ENCODE measurements around the gene IL17RE. TPM values are rescaled to one million over a fixed set of nuclear protein-coding genes. Genes with fewer than 3 reads are reported as not detected.

The IL17RE gene
- total and polyA plus RNA-seq, 2 of the 13 experiments (the other 11 are each of a cell fraction or from before 2014, with no cell fraction given), result 14.5 to 24.1 TPM

GRCh38 chr3:9916734-9917680 lies 14.4 kb downstream of the IL17RE start, which contains the start of gene IL17RC (continued):
- TF ChIP-seq KLF15 (CRISPR knock-in tag; IDR thresholded peaks at IDR 0.05; ENCODE audit: borderline replicate concordance) (no peak), SIX1 (CRISPR knock-in tag; IDR thresholded peaks at IDR 0.05; ENCODE audit: borderline replicate concordance) (no peak), SATB2 (CRISPR knock-in tag; IDR thresholded peaks at IDR 0.05) (no peak), TAF1 (CRISPR knock-in tag; IDR thresholded peaks at IDR 0.05) (peak; percentile 58; the same call in 1 of the 2 replicates), MYPOP (CRISPR knock-in tag; IDR thresholded peaks at IDR 0.05) (no peak), SALL1 (CRISPR knock-in tag; IDR thresholded peaks at IDR 0.05) (peak; percentile 75), ZUFSP (CRISPR knock-in tag; IDR thresholded peaks at IDR 0.05; ENCODE audit: borderline replicate concordance) (no peak), XRCC5 (optimal IDR thresholded peaks at IDR 0.05; ENCODE audit: low read length) (peak; percentile 73), ZNF430 (CRISPR knock-in tag; IDR thresholded peaks at IDR 0.05) (peak; percentile 63; the same call in 1 of the 2 replicates), USF2 (IDR thresholded peaks at IDR 0.05; ENCODE audit: low read depth, low read length) (no peak), USF2 (CRISPR knock-in tag; IDR thresholded peaks at IDR 0.05; ENCODE audit: borderline replicate concordance) (no peak), SNAI1 (CRISPR knock-in tag; IDR thresholded peaks at IDR 0.05; ENCODE audit: borderline replicate concordance) (no peak), ZBTB1 (CRISPR knock-in tag; IDR thresholded peaks at IDR 0.05; ENCODE audit: borderline replicate concordance) (no peak), ZNF577 (CRISPR knock-in tag; IDR thresholded peaks at IDR 0.05; ENCODE audit: borderline replicate concordance, low read depth) (no peak), ZNF543 (CRISPR knock-in tag; IDR thresholded peaks at IDR 0.05) (no peak), KDM2A (CRISPR knock-in tag; IDR thresholded peaks at IDR 0.05; ENCODE audit: borderline replicate concordance, low read depth) (peak; percentile 66), ZNF580 (CRISPR knock-in tag; IDR thresholded peaks at IDR 0.05; ENCODE audit: borderline replicate concordance, low read depth) (no peak), SMARCE1 (IDR thresholded peaks at IDR 0.05; ENCODE audit: borderline replicate concordance) (no peak), HMGXB3 (CRISPR knock-in tag; IDR thresholded peaks at IDR 0.05; ENCODE audit: borderline replicate concordance) (no peak; the same call in 1 of the 2 replicates)

Data from HepG2 (cell line).